Brain microvascular endothelial cell (primary cell): Measurements from ENCODE around the gene TANC1.

Source experiments
- DNase-seq: peaks from one replicate; pipeline ENCODE4 v3.0.0-alpha.2; 2020
- H3K27ac ChIP-seq: fragments of 250-450 bp; sonication (Bioruptor Pico); 2 replicates; pipeline ENCODE4 v1.5.1; 2020; ENCODE audit warnings: mild to moderate bottlenecking, moderate library complexity
- H3K27me3 ChIP-seq: fragments of 250-450 bp; sonication (Bioruptor Pico); replicated peaks from 2 replicates; pipeline ENCODE4 v1.5.1; 2020; ENCODE audit warnings: mild to moderate bottlenecking
- H3K36me3 ChIP-seq: fragments of 250-450 bp; sonication (Bioruptor Pico); replicated peaks from 2 replicates; pipeline ENCODE4 v1.5.1; 2020; ENCODE audit warnings: mild to moderate bottlenecking
- H3K4me3 ChIP-seq: 2 replicates; pipeline ENCODE4 v1.5.1; 2011; ENCODE audit warnings: low read depth, mild to moderate bottlenecking, control low read depth, low read length, moderate library complexity
- in situ Hi-C: cut with HindIII; loops from 2 replicates; pipeline ENCODE4 v1.10.0; 2017; ENCODE audit warnings: low sequenced_read_pairs, low pct_ligation_motif_present
- TF ChIP-seq, protein P1 (sequence below): IDR thresholded peaks from 2 replicates; pipeline ENCODE4 v1.5.1; 2011; ENCODE audit warnings: low read depth, mild to moderate bottlenecking, moderate library complexity, low read length, control low read depth, inconsistent platforms; ENCODE audit errors: missing control alignments

TANC1 gene

DNA sequence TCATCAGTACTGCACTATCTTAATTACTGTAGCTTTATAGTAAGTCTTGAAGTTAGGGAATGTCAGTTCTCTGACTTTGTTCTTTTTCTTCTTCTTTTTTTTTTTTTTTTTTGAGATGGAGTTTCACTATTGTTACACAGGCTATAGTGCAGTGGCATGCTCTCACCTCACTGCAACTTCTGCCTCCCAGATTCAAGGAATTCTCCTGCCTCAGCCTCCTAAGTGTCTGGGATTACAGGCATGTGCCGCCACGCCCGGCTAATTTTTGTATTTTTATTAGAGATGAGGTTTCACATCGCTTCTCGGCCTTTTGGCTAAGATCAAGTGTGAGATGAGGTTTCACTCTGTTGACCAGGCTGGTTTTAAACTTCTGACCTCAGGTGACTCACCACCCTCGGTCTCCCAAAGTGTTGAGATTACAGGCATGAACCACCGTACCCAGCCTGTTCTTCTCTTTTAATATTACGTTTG is 41.9 kb upstream of the TANC1 start:
- DNase-seq: peak; percentile 84
- in situ Hi-C loops: no loop called here
- Histone ChIP-seq H3K27me3 (no peaks in the 10 kb centered on the region), H3K4me3 (peak overlapping the region; percentile 21), H3K36me3 (no peaks in the 10 kb centered on the region), H3K27ac (peak overlapping the region; percentile 64)
- TF ChIP-seq, protein P1, sequence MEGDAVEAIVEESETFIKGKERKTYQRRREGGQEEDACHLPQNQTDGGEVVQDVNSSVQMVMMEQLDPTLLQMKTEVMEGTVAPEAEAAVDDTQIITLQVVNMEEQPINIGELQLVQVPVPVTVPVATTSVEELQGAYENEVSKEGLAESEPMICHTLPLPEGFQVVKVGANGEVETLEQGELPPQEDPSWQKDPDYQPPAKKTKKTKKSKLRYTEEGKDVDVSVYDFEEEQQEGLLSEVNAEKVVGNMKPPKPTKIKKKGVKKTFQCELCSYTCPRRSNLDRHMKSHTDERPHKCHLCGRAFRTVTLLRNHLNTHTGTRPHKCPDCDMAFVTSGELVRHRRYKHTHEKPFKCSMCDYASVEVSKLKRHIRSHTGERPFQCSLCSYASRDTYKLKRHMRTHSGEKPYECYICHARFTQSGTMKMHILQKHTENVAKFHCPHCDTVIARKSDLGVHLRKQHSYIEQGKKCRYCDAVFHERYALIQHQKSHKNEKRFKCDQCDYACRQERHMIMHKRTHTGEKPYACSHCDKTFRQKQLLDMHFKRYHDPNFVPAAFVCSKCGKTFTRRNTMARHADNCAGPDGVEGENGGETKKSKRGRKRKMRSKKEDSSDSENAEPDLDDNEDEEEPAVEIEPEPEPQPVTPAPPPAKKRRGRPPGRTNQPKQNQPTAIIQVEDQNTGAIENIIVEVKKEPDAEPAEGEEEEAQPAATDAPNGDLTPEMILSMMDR: no peak

DNA sequence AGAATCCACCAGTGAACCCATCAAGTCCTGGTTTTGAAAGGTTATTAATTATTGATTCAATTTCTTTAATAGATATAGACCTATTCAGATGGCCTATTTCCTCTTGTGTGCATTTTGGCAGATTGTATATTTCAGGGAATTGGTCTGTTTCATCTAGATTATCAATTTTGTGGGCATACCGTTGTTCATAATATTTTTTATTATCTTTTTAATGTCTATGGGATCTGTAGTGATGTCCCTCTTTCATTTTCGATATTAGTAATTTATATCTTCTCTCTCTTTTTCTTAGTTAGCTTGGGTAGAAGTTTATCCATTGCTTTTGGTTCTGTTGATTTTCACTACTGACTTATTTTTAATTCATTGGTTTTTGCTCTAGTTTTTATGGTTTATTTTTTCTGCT is 39.9 kb upstream of the TANC1 start:
- DNase-seq: no peak
- no peaks in the 10 kb centered on the region for H3K36me3 ChIP-seq

DNA sequence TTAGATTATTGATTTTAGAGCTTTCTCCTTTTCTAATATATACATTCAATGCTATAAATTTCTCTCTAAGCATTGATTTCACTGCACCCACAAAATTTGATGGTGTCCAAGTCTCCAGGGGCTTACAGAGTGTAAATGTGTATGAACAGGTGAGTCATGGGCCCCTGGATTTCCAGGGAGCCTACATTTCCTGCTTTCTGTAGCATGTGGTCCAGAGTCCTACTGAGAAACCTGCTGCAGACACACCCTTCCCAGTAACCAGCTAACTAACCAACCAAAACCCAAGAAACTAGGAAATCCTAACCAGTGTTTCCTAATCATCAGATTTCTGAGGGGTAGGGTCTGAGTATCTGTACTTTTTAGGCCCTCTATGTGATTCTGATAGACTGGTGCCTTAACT is 39.5 kb upstream of the TANC1 start:
- no peak for DNase-seq
- H3K36me3 ChIP-seq: no peaks in the 10 kb centered on the region
- TF ChIP-seq, protein P1: no peak
- no peak overlapping the region for H3K27ac ChIP-seq
- no peaks in the 10 kb centered on the region for H3K27me3 ChIP-seq
- no peak overlapping the region for H3K4me3 ChIP-seq
- in situ Hi-C loops: no loop called here

More for the DNA sequence above, 39.9 kb upstream of the TANC1 start:
- no peak overlapping the region for H3K27ac ChIP-seq
- in situ Hi-C loops: no loop called here
- H3K4me3 ChIP-seq: no peak overlapping the region
- TF ChIP-seq, protein P1: no peak
- no peaks in the 10 kb centered on the region for H3K27me3 ChIP-seq

DNA sequence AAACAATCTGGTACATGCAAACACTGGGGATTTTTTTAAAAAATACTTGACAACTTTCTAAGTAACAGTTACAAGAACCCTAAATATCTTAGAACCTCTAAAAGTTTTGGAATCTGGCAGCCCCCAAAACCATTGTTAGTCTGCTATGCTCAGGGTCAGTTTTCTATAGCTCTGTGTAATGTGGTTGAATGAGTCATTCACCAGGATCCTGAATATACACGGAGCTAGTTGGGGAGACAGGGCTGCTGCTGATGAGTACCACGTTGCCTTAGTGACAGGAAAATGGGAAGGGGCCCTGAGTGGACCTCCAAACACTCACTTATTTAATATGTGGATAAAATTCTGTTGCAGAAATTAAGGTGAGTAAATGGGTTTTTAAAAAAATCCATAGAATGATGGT is 36.9 kb upstream of the TANC1 start:
- DNase-seq: peak; percentile 80
- no peak overlapping the region for H3K4me3 ChIP-seq
- TF ChIP-seq, protein P1: no peak
- in situ Hi-C loops: no loop called here
- peak overlapping the region; percentile 62 for H3K27ac ChIP-seq
- no peaks in the 10 kb centered on the region for H3K36me3 ChIP-seq
- no peaks in the 10 kb centered on the region for H3K27me3 ChIP-seq

DNA sequence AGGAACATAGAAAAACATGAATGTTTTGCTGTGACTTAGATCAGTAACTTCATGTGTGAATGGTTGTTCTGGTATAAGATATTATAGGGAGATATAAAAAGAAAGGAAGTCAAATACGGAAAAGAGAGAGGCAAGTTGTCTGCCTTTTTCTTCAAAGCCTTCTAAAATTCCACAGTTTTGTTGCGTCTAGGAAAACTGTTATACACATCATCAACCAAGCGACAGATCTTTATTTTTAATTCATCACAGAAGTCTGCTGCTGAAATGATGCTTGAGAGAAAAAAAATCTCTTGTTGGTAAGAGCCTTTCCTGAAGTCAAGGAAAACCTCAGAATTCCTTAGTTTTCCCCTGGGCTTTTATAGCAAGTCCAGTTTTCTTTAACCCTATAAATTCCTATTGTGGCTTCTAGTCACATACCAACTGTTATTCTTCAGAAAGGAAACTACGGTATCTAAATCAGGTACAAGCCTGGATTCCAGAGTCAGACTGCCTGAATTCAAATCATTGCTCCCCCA is 36.3 kb upstream of the TANC1 start:
- no peaks in the 10 kb centered on the region for H3K27me3 ChIP-seq
- H3K4me3 ChIP-seq: no peak overlapping the region
- TF ChIP-seq, protein P1: no peak
- in situ Hi-C loops: no loop called here
- DNase-seq: peak; percentile 21
- H3K27ac ChIP-seq: peak overlapping the region; percentile 62
- H3K36me3 ChIP-seq: no peaks in the 10 kb centered on the region

DNA sequence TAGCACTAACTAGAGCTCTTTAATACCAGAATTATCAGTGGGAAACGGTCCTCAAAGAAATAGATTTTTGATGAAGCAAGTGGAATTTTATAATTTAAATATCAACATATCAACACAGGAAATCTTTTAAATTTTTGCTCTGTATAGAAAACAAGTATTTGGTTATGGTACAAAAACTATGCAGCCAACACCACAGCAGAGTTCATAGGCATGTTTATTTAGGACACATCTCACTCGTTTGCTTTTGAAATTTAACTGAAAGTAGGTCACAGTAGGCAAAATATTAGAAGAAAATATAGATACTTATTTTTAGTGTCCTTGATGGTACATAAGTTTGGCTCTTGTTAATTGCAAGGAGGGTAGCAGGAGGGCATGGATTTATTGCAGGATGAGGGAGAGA is 34.3 kb upstream of the TANC1 start:
- no peak for DNase-seq
- Histone ChIP-seq H3K36me3 (no peaks in the 10 kb centered on the region), H3K27ac (no peak overlapping the region), H3K27me3 (no peaks in the 10 kb centered on the region), H3K4me3 (no peak overlapping the region)
- in situ Hi-C loops: no loop called here
- TF ChIP-seq, protein P1: no peak
